ENCODE data around the gene CDH20.

CDH20 gene

GRCh38 chr18:61334491-61334850, 1.2 kb downstream of the CDH20 start:
- no peak for TF ChIP-seq MYC (IDR thresholded peaks at IDR 0.05; ENCODE audit: low read depth, low read length)
- no peak for TF ChIP-seq MAX (IDR thresholded peaks at IDR 0.05; ENCODE audit: low read depth, low read length)
- no peak for TF ChIP-seq CTCF (IDR thresholded peaks at IDR 0.05; ENCODE audit: low read depth, low read length)
- no peak for TF ChIP-seq POLR2A (IDR thresholded peaks at IDR 0.05; ENCODE audit: extremely low read depth, insufficient read length)
- DNase-seq (ENCODE audit: low read depth), result no peak
- no peak overlapping the region for H3K4me3 ChIP-seq (ENCODE audit: low read depth, low read length)

GRCh38 chr18:61334951-61335683, 1.9 kb downstream of the CDH20 start:
- DNase-seq (ENCODE audit: low read depth), result no peak
- no peak overlapping the region for H3K4me3 ChIP-seq (ENCODE audit: low read depth, low read length)
- no peak for TF ChIP-seq CTCF (IDR thresholded peaks at IDR 0.05; ENCODE audit: low read depth, low read length)
- TF ChIP-seq POLR2A (IDR thresholded peaks at IDR 0.05; ENCODE audit: extremely low read depth, insufficient read length), result no peak
- no peak for TF ChIP-seq MAX (IDR thresholded peaks at IDR 0.05; ENCODE audit: low read depth, low read length)
- no peak for TF ChIP-seq MYC (IDR thresholded peaks at IDR 0.05; ENCODE audit: low read depth, low read length)

GRCh38 chr18:61335684-61336555, 2.7 kb downstream of the CDH20 start:
- no peak for DNase-seq (ENCODE audit: low read depth)
- TF ChIP-seq MAX (IDR thresholded peaks at IDR 0.05; ENCODE audit: low read depth, low read length) (no peak), POLR2A (IDR thresholded peaks at IDR 0.05; ENCODE audit: extremely low read depth, insufficient read length) (no peak), CTCF (IDR thresholded peaks at IDR 0.05; ENCODE audit: low read depth, low read length) (no peak), MYC (IDR thresholded peaks at IDR 0.05; ENCODE audit: low read depth, low read length) (no peak)
- no peak overlapping the region for H3K4me3 ChIP-seq (ENCODE audit: low read depth, low read length)

DNA sequence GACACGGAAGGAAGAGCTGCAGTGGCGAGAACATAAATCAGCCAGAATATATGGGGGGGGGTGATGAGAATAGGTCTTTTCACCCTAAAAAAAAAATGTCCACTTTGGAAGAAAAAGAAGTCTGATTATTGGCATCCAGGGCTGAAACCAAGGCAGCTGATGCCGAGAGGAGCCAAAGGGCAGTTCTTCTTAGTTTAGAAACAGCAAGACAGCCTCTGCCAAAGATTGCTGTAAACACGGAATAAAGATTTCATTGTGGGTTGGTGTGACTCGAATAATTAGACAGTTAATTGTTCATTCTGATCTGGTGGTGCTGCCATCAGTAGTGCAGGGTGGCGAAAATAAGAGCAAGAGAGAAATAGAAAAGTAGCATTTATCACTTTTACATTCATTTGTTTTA, 3.5 kb downstream of the CDH20 start:
- H3K4me3 ChIP-seq (ENCODE audit: low read depth, low read length), result no peak overlapping the region
- TF ChIP-seq MAX (IDR thresholded peaks at IDR 0.05; ENCODE audit: low read depth, low read length) (no peak), CTCF (IDR thresholded peaks at IDR 0.05; ENCODE audit: low read depth, low read length) (no peak), MYC (IDR thresholded peaks at IDR 0.05; ENCODE audit: low read depth, low read length) (no peak), POLR2A (IDR thresholded peaks at IDR 0.05; ENCODE audit: extremely low read depth, insufficient read length) (no peak)
- no peak for DNase-seq (ENCODE audit: low read depth)

GRCh38 chr18:61337527-61337926, 4.3 kb downstream of the CDH20 start:
- no peak for DNase-seq (ENCODE audit: low read depth)
- TF ChIP-seq MYC (IDR thresholded peaks at IDR 0.05; ENCODE audit: low read depth, low read length) (no peak), MAX (IDR thresholded peaks at IDR 0.05; ENCODE audit: low read depth, low read length) (no peak), POLR2A (IDR thresholded peaks at IDR 0.05; ENCODE audit: extremely low read depth, insufficient read length) (no peak), CTCF (IDR thresholded peaks at IDR 0.05; ENCODE audit: low read depth, low read length) (no peak)
- no peak overlapping the region for H3K4me3 ChIP-seq (ENCODE audit: low read depth, low read length)
